Cardiac fibroblast (primary cell): Measurements from ENCODE around the gene PKP1.

Experiments used
- DNase-seq, 2 donors: peaks; one replicate each; pipeline versions ENCODE4 v3.0.0 to v3.0.0-alpha.2; 2010; ENCODE audit warnings: low read depth in 2 of 2
- H3K4me3 ChIP-seq, 2 donors: replicated peaks in 1 of 2; 1 replicate in 1 of 2; 2 replicates in 1 of 2; pipeline ENCODE4 v1.5.1; 2011; ENCODE audit warnings: low read depth in 2 of 2, low read length in 2 of 2, mild to moderate bottlenecking in 2 of 2, moderate library complexity in 1 of 2
- CTCF ChIP-seq: IDR thresholded peaks from one replicate; pipeline ENCODE4 v1.5.1; 2011; ENCODE audit warnings: low read depth, mild to moderate bottlenecking, low read length, inconsistent platforms

PKP1 gene

DNA sequence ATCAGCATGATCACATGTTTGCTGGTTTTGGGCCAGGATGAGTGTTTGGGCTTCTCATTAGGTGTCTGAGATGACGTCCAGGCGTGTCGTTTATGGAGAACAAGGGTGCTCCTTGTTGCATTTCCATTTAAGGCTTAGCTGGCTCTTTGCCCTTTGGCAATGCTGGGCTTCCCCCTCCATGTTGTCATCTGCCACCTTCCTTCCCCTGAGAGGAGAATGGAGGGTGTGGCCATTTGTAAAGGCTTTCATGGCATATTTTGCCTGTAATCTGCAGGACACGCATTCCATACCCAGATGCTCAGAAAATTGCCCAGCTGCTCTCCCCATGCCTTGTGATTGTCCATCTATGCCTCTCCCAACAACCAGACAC is 27.7 kb downstream of the PKP1 start:
- no peak for TF ChIP-seq CTCF
- H3K4me3 ChIP-seq, result no peak overlapping the region
- DNase-seq, result peak in 1 of 2 donors; percentile 34

- DNase-seq, result no peak
- no peak for TF ChIP-seq CTCF
Measured at GRCh38 chr1:201311356-201312011, 28.2 kb downstream of the PKP1 start.

DNA sequence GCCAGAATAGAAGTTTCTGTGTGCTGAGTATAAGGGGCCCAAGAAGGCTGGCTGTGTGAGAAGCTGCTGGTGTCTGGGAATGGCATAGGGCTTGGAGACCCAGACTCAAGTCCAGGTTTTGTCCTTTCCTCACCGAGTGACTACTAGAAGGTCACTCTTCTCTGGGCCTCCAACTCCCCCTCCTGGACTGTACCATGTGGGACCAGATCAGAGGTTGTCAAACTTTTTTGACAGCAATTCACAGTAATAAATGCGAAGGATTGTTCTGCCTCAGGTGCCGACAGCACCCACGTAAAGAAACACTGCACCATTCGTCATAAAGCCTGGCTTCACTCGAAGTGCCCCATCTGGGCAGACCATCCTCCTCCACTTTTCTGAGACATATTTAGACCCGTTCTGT is 29.0 kb downstream of the PKP1 start:
- TF ChIP-seq CTCF, result no peak
- no peak for DNase-seq
- no peak overlapping the region for H3K4me3 ChIP-seq

More at GRCh38 chr1:201311356-201312011, 28.2 kb downstream of the PKP1 start:
- no peak overlapping the region for H3K4me3 ChIP-seq

DNA sequence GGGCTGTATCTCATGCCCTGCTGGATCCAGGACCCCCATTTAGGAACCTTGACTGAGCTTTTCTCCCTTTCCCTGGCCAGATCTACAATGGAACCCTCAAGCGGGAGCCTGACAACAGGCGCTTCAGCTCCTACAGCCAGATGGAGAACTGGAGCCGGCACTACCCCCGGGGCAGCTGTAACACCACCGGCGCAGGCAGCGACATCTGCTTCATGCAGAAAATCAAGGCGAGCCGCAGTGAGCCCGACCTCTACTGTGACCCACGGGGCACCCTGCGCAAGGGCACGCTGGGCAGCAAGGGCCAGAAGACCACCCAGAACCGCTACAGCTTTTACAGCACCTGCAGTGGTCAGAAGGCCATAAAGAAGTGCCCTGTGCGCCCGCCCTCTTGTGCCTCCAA is 29.8 kb downstream of the PKP1 start:
- H3K4me3 ChIP-seq, result no peak overlapping the region
- no peak for TF ChIP-seq CTCF
- no peak for DNase-seq

- H3K4me3 ChIP-seq, result no peak overlapping the region
- no peak for TF ChIP-seq CTCF
- no peak for DNase-seq
Measured at GRCh38 chr1:201316556-201316955, 33.2 kb downstream of the PKP1 start.

DNA sequence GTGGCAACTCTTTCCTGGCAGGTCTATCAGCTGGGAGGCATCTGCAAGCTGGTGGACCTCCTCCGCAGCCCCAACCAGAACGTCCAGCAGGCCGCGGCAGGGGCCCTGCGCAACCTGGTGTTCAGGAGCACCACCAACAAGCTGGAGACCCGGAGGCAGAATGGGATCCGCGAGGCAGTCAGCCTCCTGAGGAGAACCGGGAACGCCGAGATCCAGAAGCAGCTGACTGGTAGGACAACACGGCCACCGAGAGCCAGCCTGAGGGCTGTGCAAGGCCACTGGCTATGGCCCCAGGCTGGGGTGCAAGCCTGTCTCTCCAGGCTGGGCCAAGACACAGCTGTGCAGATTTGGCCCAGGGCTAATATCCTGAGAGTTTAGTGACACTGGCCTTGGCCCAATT is 34.2 kb downstream of the PKP1 start:
- no peak for DNase-seq
- H3K4me3 ChIP-seq, result no peak overlapping the region
- no peak for TF ChIP-seq CTCF
